H1 (cell line): ENCODE results near the gene MRPL55. TPM values are rescaled to one million over a fixed set of nuclear protein-coding genes. Genes with fewer than 3 reads are reported as not detected.

ENCODE experiments used
- CTCF ChIA-PET: fragments of 300-600 bp; sonication (Branson Sonifier 250); formaldehyde crosslinking; loops from one replicate; lab custom pipeline; 2021; ENCODE audit not compliant: partially characterized antibody; lab: Charles Lee
- POLR2A ChIA-PET: fragments of 300-600 bp; sonication (Branson Sonifier 250); formaldehyde crosslinking; loops from one replicate; lab custom pipeline; 2021; ENCODE audit warnings: inconsistent platforms; ENCODE audit not compliant: partially characterized antibody; lab: Charles Lee
- DNase-seq, 2 experiments: peaks; one replicate each; pipeline versions ENCODE4 v3.0.0 to v3.0.0-alpha.2; 2010 to 2022; ENCODE audit warnings: low spot score in 2 of 2, low read depth in 1 of 2, mixed read lengths in 1 of 2
- FAIRE-seq: peaks from 2 replicates; lab custom pipeline; 2011; peaks lifted over from hg19 to GRCh38; lab: Jason Lieb, UNC
- H2AFZ ChIP-seq: 2 replicates; pipeline ENCODE4 v1.8.1; 2012; ENCODE audit warnings: low read length, inconsistent platforms
- H2AK5ac ChIP-seq: 2 replicates; pipeline ENCODE4 v1.6.1; 2013; ENCODE audit warnings: low read depth, low read length
- H2BK120ac ChIP-seq: replicated peaks from 2 replicates; pipeline ENCODE3; 2013; ENCODE audit warnings: low read depth, low read length, inconsistent platforms
- H2BK12ac ChIP-seq: 2 replicates; pipeline ENCODE4 v1.6.1; 2013; ENCODE audit warnings: low read depth, low read length
- H2BK15ac ChIP-seq: 2 replicates; pipeline ENCODE4 v1.6.1; 2013; ENCODE audit warnings: low read length
- H2BK20ac ChIP-seq: 2 replicates; pipeline ENCODE4 v1.6.1; 2013; ENCODE audit warnings: low read length
- H2BK5ac ChIP-seq: 2 replicates; pipeline ENCODE4 v1.6.1; 2013; ENCODE audit warnings: low read depth, low read length
- H3K14ac ChIP-seq: 2 replicates; pipeline ENCODE4 v1.6.1; 2013; ENCODE audit warnings: inconsistent platforms; ENCODE audit not compliant: insufficient read length
- H3K18ac ChIP-seq: 2 replicates; pipeline ENCODE4 v1.6.1; 2013; ENCODE audit warnings: low read length; ENCODE audit errors: extremely low read depth
- H3K23ac ChIP-seq: 2 replicates; pipeline ENCODE4 v1.6.1; 2013; ENCODE audit warnings: inconsistent platforms; ENCODE audit not compliant: insufficient read length
- H3K23me2 ChIP-seq: 2 replicates; pipeline ENCODE4 v1.6.1; 2013; ENCODE audit warnings: low read depth, low read length
- H3K27ac ChIP-seq: 2 replicates; pipeline ENCODE4 v1.6.1; 2011; ENCODE audit warnings: low read depth, low read length, inconsistent platforms
- H3K27me3 ChIP-seq, 4 experiments: replicated peaks in 1 of 4; 1 replicate in 1 of 4; 2 replicates in 3 of 4; pipeline versions ENCODE4 v1.6.1 to v1.8.1; 2011 to 2013; ENCODE audit warnings: low read length in 3 of 4, mild to moderate bottlenecking in 3 of 4, inconsistent platforms in 2 of 4, mixed read lengths in 2 of 4, moderate library complexity in 1 of 4; ENCODE audit not compliant: control insufficient read depth in 3 of 4, insufficient read depth in 3 of 4; ENCODE audit errors: extremely low read depth in 1 of 4
- H3K36me3 ChIP-seq, 4 experiments: 2 replicates each; pipeline versions ENCODE4 v1.6.1 to v1.8.1; 2011 to 2013; ENCODE audit warnings: mild to moderate bottlenecking in 4 of 4, low read length in 3 of 4, moderate library complexity in 2 of 4, control low read depth in 1 of 4, inconsistent platforms in 1 of 4; ENCODE audit not compliant: insufficient read depth in 4 of 4, control insufficient read depth in 2 of 4
- H3K4ac ChIP-seq: replicated peaks from 2 replicates; pipeline ENCODE3; 2013; ENCODE audit warnings: low read length, low read depth, mixed read lengths, inconsistent platforms; ENCODE audit not compliant: insufficient read length
- H3K4me1 ChIP-seq, 4 experiments: replicated peaks in 1 of 4; 1 replicate in 1 of 4; 2 replicates in 3 of 4; pipeline versions ENCODE4 v1.6.1 to v1.8.1; 2011 to 2013; ENCODE audit warnings: low read length in 3 of 4, inconsistent platforms in 2 of 4, mixed read lengths in 1 of 4; ENCODE audit not compliant: insufficient read depth in 4 of 4, control insufficient read depth in 3 of 4
- H3K4me2 ChIP-seq, 2 experiments: 2 replicates each; pipeline versions ENCODE4 v1.6.1 to v1.8.1; 2011 to 2013; ENCODE audit warnings: low read depth in 2 of 2, low read length in 2 of 2, control low read depth in 1 of 2, inconsistent platforms in 1 of 2, mild to moderate bottlenecking in 1 of 2; ENCODE audit not compliant: insufficient read depth in 1 of 2
- H3K4me3 ChIP-seq, 4 experiments: fragments of 200-600, 300-600 bp in 1 of 4; sonication (generic), shearing (Covaris generic), sonication (Bioruptor Twin) in 1 of 4; 2 replicates each; pipeline versions ENCODE4 v1.5.1 to v1.8.1; 2011 to 2016; ENCODE audit warnings: low read length in 4 of 4, low read depth in 3 of 4, control low read depth in 2 of 4, inconsistent platforms in 2 of 4, mild to moderate bottlenecking in 2 of 4, mixed read lengths in 1 of 4, moderate library complexity in 1 of 4; ENCODE audit not compliant: insufficient read depth in 2 of 4; ENCODE audit errors: extremely low read depth in 1 of 4
- H3K56ac ChIP-seq: replicated peaks from 2 replicates; pipeline ENCODE3; 2013; ENCODE audit warnings: low read depth, mild to moderate bottlenecking, mixed read lengths, low read length, inconsistent platforms; ENCODE audit not compliant: insufficient read length
- H3K79me1 ChIP-seq: 2 replicates; pipeline ENCODE4 v1.6.1; 2013; ENCODE audit warnings: low read depth, low read length, control low read depth
- H3K79me2 ChIP-seq, 2 experiments: 2 replicates each; pipeline versions ENCODE4 v1.6.1 to v1.8.1; 2012 to 2013; ENCODE audit warnings: low read length in 2 of 2, mild to moderate bottlenecking in 2 of 2, inconsistent platforms in 1 of 2; ENCODE audit not compliant: insufficient read depth in 2 of 2, control insufficient read depth in 1 of 2
- H3K9ac ChIP-seq, 4 experiments: replicated peaks in 1 of 4; 1 replicate in 1 of 4; 2 replicates in 3 of 4; pipeline versions ENCODE4 v1.6.1 to v1.8.1; 2011 to 2013; ENCODE audit warnings: low read depth in 3 of 4, low read length in 3 of 4, control low read depth in 2 of 4, mild to moderate bottlenecking in 2 of 4, moderate library complexity in 2 of 4, inconsistent platforms in 1 of 4; ENCODE audit errors: extremely low read depth in 1 of 4
- H3K9me3 ChIP-seq, 2 experiments: 2 replicates each; pipeline versions ENCODE4 v1.6.1 to v1.8.1; 2012 to 2013; ENCODE audit warnings: mild to moderate bottlenecking in 2 of 2, moderate library complexity in 2 of 2, control low read depth in 1 of 2, inconsistent platforms in 1 of 2, low read depth in 1 of 2, low read length in 1 of 2, mixed read lengths in 1 of 2; ENCODE audit not compliant: insufficient read depth in 2 of 2
- H4K20me1 ChIP-seq, 2 experiments: replicated peaks in 1 of 2; 2 replicates each; pipeline versions ENCODE3 to v1.8.1; 2011 to 2013; ENCODE audit warnings: inconsistent platforms in 2 of 2, low read length in 2 of 2, mild to moderate bottlenecking in 1 of 2; ENCODE audit not compliant: insufficient read depth in 2 of 2, control insufficient read depth in 1 of 2
- H4K5ac ChIP-seq: 2 replicates; pipeline ENCODE4 v1.6.1; 2013; ENCODE audit warnings: low read length, low read depth, mixed read lengths, inconsistent platforms; ENCODE audit not compliant: insufficient read length
- H4K8ac ChIP-seq: 2 replicates; pipeline ENCODE4 v1.8.0; 2013; ENCODE audit warnings: mild to moderate bottlenecking, moderate library complexity, low read length, inconsistent platforms; ENCODE audit not compliant: insufficient read depth; ENCODE audit errors: extremely low read depth
- H4K91ac ChIP-seq: replicated peaks from 2 replicates; pipeline ENCODE3; 2013; ENCODE audit warnings: low read length, mixed read lengths, inconsistent platforms; ENCODE audit not compliant: insufficient read length
- FOSL1 ChIP-seq: IDR thresholded peaks from 2 replicates; pipeline ENCODE4 v1.6.1; 2011; ENCODE audit warnings: mild to moderate bottlenecking, low read depth, low read length, moderate library complexity; ENCODE audit not compliant: insufficient read depth
- JUN ChIP-seq: IDR thresholded peaks from 2 replicates; pipeline ENCODE4 v1.6.1; 2011; ENCODE audit warnings: low read depth, mild to moderate bottlenecking, improper control_type of control experiment, low read length
- NANOG ChIP-seq: IDR thresholded peaks from 2 replicates; pipeline ENCODE4 v1.6.1; 2011; ENCODE audit warnings: low read length, low read depth, mild to moderate bottlenecking, inconsistent platforms; ENCODE audit not compliant: insufficient read depth, poor library complexity, severe bottlenecking
- RNF2 ChIP-seq: fragments of 200-900, 300-1000 bp; sonication (generic); IDR thresholded peaks from 2 replicates; pipeline ENCODE4 v1.7.1; 2016; ENCODE audit warnings: borderline replicate concordance, low read depth, mild to moderate bottlenecking, antibody characterized with exemption, low read length; ENCODE audit not compliant: poor library complexity, severe bottlenecking; ENCODE audit errors: missing control alignments
- SP1 ChIP-seq: IDR thresholded peaks from 2 replicates; pipeline ENCODE4 v1.6.1; 2011; ENCODE audit warnings: low read depth, low read length
- TCF12 ChIP-seq: IDR thresholded peaks from 2 replicates; pipeline ENCODE4 v1.6.1; 2011; ENCODE audit warnings: low read depth, mild to moderate bottlenecking, low read length
- WGBS, 2 experiments: shearing (Covaris generic) in 1 of 2; methylation state at CpG; one replicate each; pipeline versions ENCODE4 v1.1.6 to v1.1.7; 2013 to 2015; ENCODE audit warnings: low lambda C conversion rate in 2 of 2, mixed read lengths in 2 of 2, inconsistent platforms in 1 of 2, low coverage in 1 of 2, missing lambda C conversion rate in 1 of 2; ENCODE audit not compliant: insufficient replicate concordance in 2 of 2, insufficient coverage in 1 of 2, insufficient read length in 1 of 2; ENCODE audit errors: extremely low coverage in 1 of 2, missing lambda C conversion rate in 1 of 2; 5-methylcytosine and 5-hydroxymethylcytosine counted together
- polyA plus RNA-seq, 7 experiments: library from polyadenylated mRNA; depleted of rRNA in 3 of 7; stranded (reverse) in 5 of 7; unstranded in 2 of 7; fragments of >200 nt in 5 of 7; fragments of 200-250 nt in 2 of 7; gene quantifications; 1 replicate in 5 of 7; 2 replicates in 1 of 7; 4 replicates in 1 of 7; pipeline versions ENCODE4 v1.2.1 to v1.2.3, GENCODE V29; 2011 to 2013; ENCODE audit warnings: missing spikeins in 2 of 7, mixed read lengths in 2 of 7
- total RNA-seq: library from RNA; stranded (reverse); fragmentation: NEBNext Ultra II Directional; extraction: Animal tissue kit (Norgen Biotek cat#: 25700); gene quantifications from 2 replicates; pipeline ENCODE4 v1.2.1, GENCODE V29; 2021
- TF ChIP-seq, protein P1 (sequence below): IDR thresholded peaks from 2 replicates; pipeline ENCODE4 v1.6.1; 2011; ENCODE audit warnings: low read depth, mild to moderate bottlenecking, low read length; ENCODE audit not compliant: insufficient read depth

MRPL55 gene
- total and polyA plus RNA-seq, 2 of the 8 experiments (the other 6 are each of a cell fraction or from before 2014, with no cell fraction given): 59.0 to 244 TPM

GRCh38 chr1:228152097-228152917 lies 43.2 kb upstream of the MRPL55 start:
- Histone ChIP-seq H2BK5ac (no peak overlapping the region), H3K9ac (no peak overlapping the region), H3K79me2 (no peaks in the 10 kb centered on the region), H4K91ac (no peak overlapping the region), H3K14ac (no peak overlapping the region), H3K36me3 (no peaks in the 10 kb centered on the region), H3K4me2 (no peak overlapping the region), H2AFZ (no peak overlapping the region), H3K27me3 (0 out of 7 replicates have a peak, but pooled peaks cover 0 to 5% (median 0%) of the 10 kb centered on the region in 4 experiments), H4K20me1 (peaks cover 1 to 4% of the 10 kb centered on the region in 2 experiments), H3K4me1 (peaks cover 0 to 10% (median 4%) of the 10 kb centered on the region in 4 experiments; a peak in 1 of 7 replicates), H3K23ac (no peak overlapping the region), H2BK20ac (no peak overlapping the region), H2BK15ac (no peak overlapping the region), H3K27ac (no peak overlapping the region; the same call in 1 of the 2 replicates), H3K9me3 (no peaks in the 10 kb centered on the region), H3K4me3 (no peak overlapping the region), H2AK5ac (no peak overlapping the region), H3K79me1 (peaks cover 2% of the 10 kb centered on the region), H4K8ac (no peak overlapping the region), H4K5ac (no peak overlapping the region), H2BK12ac (no peak overlapping the region), H2BK120ac (no peak overlapping the region), H3K18ac (no peak overlapping the region), H3K4ac (no peak overlapping the region), H3K23me2 (no peaks in the 10 kb centered on the region; the same call in 1 of the 2 replicates), H3K56ac (no peak overlapping the region)
- 87% methylated on average over 19 of the region's 19 CpGs; no CpG with 5 or more reads in 1 of the 2 experiments for WGBS, 2 experiments
- ChIA-PET POLR2A (interaction anchor here (1.0 to 5.5 kb wide), 4 partner anchors 12 to 70 kb away, joined by 3 to 44 read pairs (median 3); partner anchors contain the start of genes ARF1 and IBA57), CTCF (interaction anchor here (0.7 to 2.3 kb wide), 6 partner anchors 8 to 156 kb away, joined by 3 to 7 read pairs (median 4); partner anchors contain the start of gene IBA57)
- DNase-seq (no peak), FAIRE-seq (no peak)
- no peak for TF ChIP-seq TCF12
- no peak for TF ChIP-seq JUN
- TF ChIP-seq FOSL1: no peak
- TF ChIP-seq, protein P1, sequence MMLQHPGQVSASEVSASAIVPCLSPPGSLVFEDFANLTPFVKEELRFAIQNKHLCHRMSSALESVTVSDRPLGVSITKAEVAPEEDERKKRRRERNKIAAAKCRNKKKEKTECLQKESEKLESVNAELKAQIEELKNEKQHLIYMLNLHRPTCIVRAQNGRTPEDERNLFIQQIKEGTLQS: no peak
- TF ChIP-seq NANOG: no peak
- TF ChIP-seq SP1: no peak
- no peak for TF ChIP-seq RNF2
